ENCODE measurements around the gene STMND1. TPM values are rescaled to one million over a fixed set of nuclear protein-coding genes. Genes with fewer than 3 reads are reported as not detected.

STMND1 gene
- total RNA-seq, 2 donors from 2014 or later, result 1.8 to 2.8 TPM

DNA sequence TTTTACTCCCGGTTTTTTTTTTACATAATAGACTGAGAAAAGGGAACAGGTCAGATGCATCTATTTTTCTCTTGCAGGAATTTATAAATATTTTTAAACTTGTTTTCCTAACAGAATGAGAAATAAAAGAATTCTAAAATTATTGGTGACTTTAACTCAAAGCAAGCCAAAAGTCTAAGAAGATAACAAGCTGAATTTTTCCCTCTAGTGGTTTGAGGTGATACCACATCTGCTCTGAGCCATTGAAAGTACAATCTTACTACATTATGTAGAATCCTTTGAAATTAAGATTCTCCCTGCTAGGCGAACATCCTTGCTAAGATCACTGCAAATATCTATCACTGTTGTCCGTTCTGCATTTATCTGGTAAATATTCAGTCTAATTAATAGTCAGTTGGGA is 10.7 kb upstream of the STMND1 start:
- intact Hi-C loops (cut with DNase I), result no loop called here
- no peaks in the 10 kb centered on the region for H3K4me1 ChIP-seq
- no peaks in the 10 kb centered on the region for H3K27me3 ChIP-seq
- H3K4me3 ChIP-seq, result no peak overlapping the region
- no peaks in the 10 kb centered on the region for H3K36me3 ChIP-seq
- TF ChIP-seq, protein P1, sequence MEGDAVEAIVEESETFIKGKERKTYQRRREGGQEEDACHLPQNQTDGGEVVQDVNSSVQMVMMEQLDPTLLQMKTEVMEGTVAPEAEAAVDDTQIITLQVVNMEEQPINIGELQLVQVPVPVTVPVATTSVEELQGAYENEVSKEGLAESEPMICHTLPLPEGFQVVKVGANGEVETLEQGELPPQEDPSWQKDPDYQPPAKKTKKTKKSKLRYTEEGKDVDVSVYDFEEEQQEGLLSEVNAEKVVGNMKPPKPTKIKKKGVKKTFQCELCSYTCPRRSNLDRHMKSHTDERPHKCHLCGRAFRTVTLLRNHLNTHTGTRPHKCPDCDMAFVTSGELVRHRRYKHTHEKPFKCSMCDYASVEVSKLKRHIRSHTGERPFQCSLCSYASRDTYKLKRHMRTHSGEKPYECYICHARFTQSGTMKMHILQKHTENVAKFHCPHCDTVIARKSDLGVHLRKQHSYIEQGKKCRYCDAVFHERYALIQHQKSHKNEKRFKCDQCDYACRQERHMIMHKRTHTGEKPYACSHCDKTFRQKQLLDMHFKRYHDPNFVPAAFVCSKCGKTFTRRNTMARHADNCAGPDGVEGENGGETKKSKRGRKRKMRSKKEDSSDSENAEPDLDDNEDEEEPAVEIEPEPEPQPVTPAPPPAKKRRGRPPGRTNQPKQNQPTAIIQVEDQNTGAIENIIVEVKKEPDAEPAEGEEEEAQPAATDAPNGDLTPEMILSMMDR (IDR thresholded peaks at IDR 0.05), result no peak
- H3K27ac ChIP-seq, result no peak overlapping the region
- no peaks in the 10 kb centered on the region for H3K9me3 ChIP-seq
- H3K9ac ChIP-seq (ENCODE audit: low read depth in 2 of 2, low read length in 2 of 2), result no peak overlapping the region
- no peak for DNase-seq

DNA sequence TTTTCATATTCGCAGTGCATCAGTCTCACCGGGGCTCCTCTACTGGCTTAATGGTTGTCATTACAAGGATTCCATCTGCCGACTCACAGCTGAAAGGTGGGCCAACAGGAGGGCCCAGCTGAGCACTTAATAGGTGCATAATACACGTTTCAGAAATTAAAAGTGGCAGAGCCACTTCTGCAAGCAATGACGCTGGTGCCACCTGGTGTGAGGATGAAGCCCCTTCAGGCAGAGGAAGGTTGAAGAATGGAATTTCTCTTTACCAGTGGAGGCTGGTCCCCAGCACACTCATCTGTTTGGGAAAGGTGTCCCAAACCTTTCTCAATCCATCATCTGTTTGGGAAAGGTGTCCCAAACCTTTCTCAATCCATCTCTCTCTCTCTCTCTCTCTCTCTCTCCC is 8.2 kb upstream of the STMND1 start:
- Histone ChIP-seq H3K9ac (ENCODE audit: low read depth in 2 of 2, low read length in 2 of 2) (no peak overlapping the region), H3K27me3 (no peaks in the 10 kb centered on the region), H3K27ac (no peak overlapping the region), H3K36me3 (no peaks in the 10 kb centered on the region), H3K4me1 (no peaks in the 10 kb centered on the region), H3K4me3 (no peak overlapping the region), H3K9me3 (no peaks in the 10 kb centered on the region)
- intact Hi-C loops (cut with DNase I), result no loop called here
- no peak for DNase-seq
- TF ChIP-seq, protein P1 (IDR thresholded peaks at IDR 0.05), result no peak

DNA sequence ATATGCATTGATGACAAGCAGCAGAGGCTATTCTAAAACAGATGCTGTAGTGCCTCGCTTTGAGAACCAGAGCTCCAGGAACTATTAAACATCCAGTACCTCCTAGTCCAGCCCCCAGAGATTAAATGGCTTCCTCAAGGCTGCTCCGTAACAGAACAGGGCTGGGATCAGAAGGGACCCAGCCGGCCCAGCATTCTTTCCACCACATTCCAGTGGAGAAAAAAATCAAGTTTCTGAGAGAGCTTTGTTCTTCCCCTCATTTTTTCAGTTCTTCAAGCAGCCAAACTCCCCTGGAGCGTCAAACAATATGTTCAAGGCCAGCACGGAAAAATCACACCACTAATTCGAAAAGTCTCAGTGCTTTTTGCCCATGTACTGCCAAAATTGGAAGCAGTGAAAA is 5.8 kb upstream of the STMND1 start:
- H3K27ac ChIP-seq, result no peak overlapping the region
- DNase-seq, result no peak
- TF ChIP-seq, protein P1 (IDR thresholded peaks at IDR 0.05), result no peak
- no peaks in the 10 kb centered on the region for H3K9me3 ChIP-seq
- H3K4me3 ChIP-seq, result no peak overlapping the region
- H3K4me1 ChIP-seq, result no peaks in the 10 kb centered on the region
- H3K36me3 ChIP-seq, result no peaks in the 10 kb centered on the region
- no peaks in the 10 kb centered on the region for H3K27me3 ChIP-seq
- intact Hi-C loops (cut with DNase I), result no loop called here
- H3K9ac ChIP-seq (ENCODE audit: low read depth in 2 of 2, low read length in 2 of 2), result no peak overlapping the region

DNA sequence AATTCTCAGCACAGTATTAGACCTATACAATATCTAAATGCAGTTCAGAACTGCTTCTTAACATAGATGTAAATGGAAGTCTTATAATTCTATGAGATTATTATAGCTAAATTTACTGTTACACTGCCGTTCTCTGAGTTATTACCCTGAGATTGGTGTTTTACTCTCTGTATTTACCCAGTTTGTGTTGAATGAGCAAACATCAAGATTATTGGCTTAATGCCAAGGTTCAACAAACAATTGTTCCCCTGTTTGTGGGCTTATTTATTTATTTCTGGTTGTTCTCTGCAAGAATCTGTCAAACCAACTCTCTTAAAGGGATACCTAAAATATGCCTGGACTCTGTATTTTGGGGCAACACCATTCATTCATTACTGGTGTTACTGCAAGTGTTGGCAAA is 5.2 kb upstream of the STMND1 start:
- Histone ChIP-seq H3K9ac (ENCODE audit: low read depth in 2 of 2, low read length in 2 of 2) (no peak overlapping the region), H3K4me1 (no peaks in the 10 kb centered on the region), H3K36me3 (no peaks in the 10 kb centered on the region), H3K4me3 (no peak overlapping the region), H3K9me3 (no peaks in the 10 kb centered on the region), H3K27me3 (no peaks in the 10 kb centered on the region), H3K27ac (no peak overlapping the region)
- TF ChIP-seq, protein P1 (IDR thresholded peaks at IDR 0.05), result no peak
- DNase-seq, result no peak
- intact Hi-C loops (cut with DNase I), result no loop called here

DNA sequence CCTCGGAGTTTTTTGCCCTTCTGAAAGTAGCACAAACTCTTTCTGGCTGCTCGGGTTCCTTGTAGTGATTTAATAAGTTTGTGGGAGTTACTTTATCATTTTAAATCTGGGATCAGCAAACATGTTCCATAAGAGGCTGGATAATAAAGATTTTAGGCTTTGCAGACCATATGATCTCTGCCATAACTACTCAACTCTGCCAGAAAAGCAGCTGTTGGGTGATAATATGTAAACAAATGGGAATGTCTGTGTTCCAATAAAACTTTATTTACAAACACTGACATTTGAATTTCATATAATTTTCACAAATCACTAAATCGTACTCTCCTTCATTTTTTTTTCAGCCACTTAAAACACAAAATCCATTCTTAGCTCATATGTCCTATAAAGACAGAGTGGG is 3.9 kb upstream of the STMND1 start:
- Histone ChIP-seq H3K4me3 (no peak overlapping the region), H3K9ac (ENCODE audit: low read depth in 2 of 2, low read length in 2 of 2) (no peak overlapping the region), H3K36me3 (no peaks in the 10 kb centered on the region), H3K27me3 (no peaks in the 10 kb centered on the region), H3K27ac (no peak overlapping the region), H3K9me3 (no peaks in the 10 kb centered on the region), H3K4me1 (no peaks in the 10 kb centered on the region)
- intact Hi-C loops (cut with DNase I), result no loop called here
- TF ChIP-seq, protein P1 (IDR thresholded peaks at IDR 0.05), result no peak
- no peak for DNase-seq

DNA sequence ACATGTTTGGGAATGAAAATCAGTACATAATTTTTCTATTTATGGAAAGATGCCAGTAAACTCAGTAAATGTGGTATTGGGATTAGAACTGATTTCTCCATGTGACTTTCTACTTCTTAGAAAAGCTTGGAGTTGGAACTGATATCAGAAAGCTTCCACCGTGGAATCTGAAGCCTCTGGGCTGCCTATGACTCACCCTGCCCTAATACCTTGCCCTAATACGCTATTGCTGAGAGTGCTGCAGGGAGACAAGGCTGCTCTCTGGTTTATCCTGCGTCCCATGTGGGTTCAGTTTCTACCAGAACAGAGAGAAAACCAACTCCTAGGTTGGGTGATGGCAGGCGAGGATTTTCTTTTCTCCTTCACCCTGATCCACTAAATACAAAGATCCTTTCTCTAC is 3.3 kb upstream of the STMND1 start:
- no peak for DNase-seq
- no peak overlapping the region for H3K27ac ChIP-seq
- H3K4me1 ChIP-seq, result no peaks in the 10 kb centered on the region
- intact Hi-C loops (cut with DNase I), result no loop called here
- no peak overlapping the region for H3K4me3 ChIP-seq
- H3K9me3 ChIP-seq, result no peaks in the 10 kb centered on the region
- no peaks in the 10 kb centered on the region for H3K27me3 ChIP-seq
- H3K9ac ChIP-seq (ENCODE audit: low read depth in 2 of 2, low read length in 2 of 2), result no peak overlapping the region
- TF ChIP-seq, protein P1 (IDR thresholded peaks at IDR 0.05), result no peak
- H3K36me3 ChIP-seq, result no peaks in the 10 kb centered on the region

Measured in colonic mucosa (tissue), 4 donors.